Retinal pigment epithelial cell (primary cell): ENCODE data around the gene ME1.
"Not testable (repeated sequence)": the region's sequence is repeated elsewhere in the genome, so short reads cannot be mapped to it uniquely, and the experiment has no call there.

Experiments used
- DNase-seq: peaks from one replicate; pipeline ENCODE4 v3.0.0-alpha.2; 2010; ENCODE audit warnings: low read depth
- H3K4me3 ChIP-seq: 2 replicates; pipeline ENCODE4 v1.5.1; 2011; ENCODE audit warnings: mild to moderate bottlenecking, low read length, control low read depth, moderate library complexity
- CTCF ChIP-seq: conservative IDR thresholded peaks from 2 replicates; pipeline ENCODE4 v1.5.1; 2011; ENCODE audit warnings: low read depth, low read length, control low read depth, inconsistent platforms

The ME1 gene

GRCh38 chr6:83378621-83379388, 52.0 kb downstream of the ME1 start:
- no peak overlapping the region for H3K4me3 ChIP-seq
- TF ChIP-seq CTCF: no peak
- no peak for DNase-seq

DNA sequence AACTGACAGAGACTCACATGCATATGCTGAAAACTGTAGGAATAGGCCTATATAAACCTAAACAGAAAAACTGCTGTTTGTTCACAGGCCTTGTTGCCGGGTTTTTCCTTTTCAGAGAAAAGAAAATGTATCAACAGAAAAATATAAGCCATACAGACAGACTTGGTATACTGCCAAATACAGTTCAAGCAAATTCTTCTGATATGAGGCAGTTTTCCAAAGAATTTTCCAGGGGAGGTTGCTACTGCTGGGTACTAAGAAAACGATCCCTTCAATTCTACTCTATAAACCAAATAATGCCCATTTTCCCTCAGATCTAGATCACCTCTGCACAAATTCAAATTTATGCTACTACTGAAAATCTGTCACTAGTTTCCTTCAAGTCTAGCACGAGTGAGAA, 59.4 kb downstream of the ME1 start:
- H3K4me3 ChIP-seq: no peak overlapping the region
- TF ChIP-seq CTCF: no peak
- DNase-seq: peak; percentile 66

DNA sequence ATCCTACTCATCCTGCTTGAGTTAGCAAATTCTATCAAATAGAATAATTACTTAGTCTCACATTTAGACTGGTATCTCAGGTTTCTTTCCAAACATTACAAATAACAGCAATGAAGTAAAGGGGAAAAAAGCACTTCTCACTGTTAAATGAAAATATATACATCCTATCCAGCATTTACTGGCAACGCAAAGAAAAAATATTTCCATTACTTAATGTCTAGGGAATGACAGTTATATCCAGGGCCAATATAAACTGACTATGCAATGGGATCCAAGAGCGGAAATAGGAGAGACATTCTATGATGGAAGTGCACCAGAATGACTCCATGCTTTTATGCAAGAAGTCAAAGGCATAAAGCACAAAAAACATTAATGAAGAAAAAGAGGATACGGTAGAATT, 60.3 kb downstream of the ME1 start:
- no peak for TF ChIP-seq CTCF
- no peak for DNase-seq
- no peak overlapping the region for H3K4me3 ChIP-seq

DNA sequence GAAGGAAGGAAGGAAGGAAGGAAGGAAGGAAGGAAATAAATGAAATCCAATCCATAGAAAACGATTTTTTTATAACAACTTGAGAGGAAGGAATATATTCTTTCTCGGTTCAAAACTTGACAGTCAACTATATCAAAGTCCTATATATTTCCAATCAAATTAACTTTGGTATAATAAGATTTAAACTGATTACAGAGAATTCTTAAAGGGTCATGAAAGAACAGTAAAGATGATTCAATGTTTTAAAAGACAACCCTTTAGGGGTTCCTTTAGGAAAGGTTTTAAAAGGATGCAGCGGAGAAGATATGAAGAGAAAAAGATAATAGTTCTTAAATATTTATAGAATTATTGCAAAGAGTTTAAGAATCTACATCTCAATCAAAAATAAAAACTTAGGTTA, 61.2 kb downstream of the ME1 start:
- no peak for DNase-seq
- TF ChIP-seq CTCF: no peak
- no peak overlapping the region for H3K4me3 ChIP-seq

GRCh38 chr6:83368577-83368976, 62.3 kb downstream of the ME1 start:
- no peak for DNase-seq
- no peak for TF ChIP-seq CTCF
- H3K4me3 ChIP-seq: no peak overlapping the region

DNA sequence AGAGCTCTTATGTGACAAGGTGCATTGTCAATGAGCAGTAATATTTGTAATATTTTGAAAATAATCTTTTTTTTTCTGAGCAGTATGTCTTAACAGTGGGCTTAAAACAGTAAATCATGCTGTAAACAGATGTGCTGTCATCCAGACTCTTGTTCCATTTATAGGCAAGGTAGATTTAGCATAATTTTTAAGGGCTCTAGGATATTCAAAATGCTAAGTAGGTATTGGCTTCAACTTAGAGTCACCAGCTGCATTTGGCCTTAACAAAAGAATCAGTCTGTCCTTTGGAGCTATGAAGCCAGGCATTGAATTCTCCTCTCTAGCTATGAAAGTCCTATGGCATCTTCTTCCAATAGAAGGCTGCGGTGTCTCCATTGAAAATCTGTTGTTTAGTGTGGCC, 63.7 kb downstream of the ME1 start:
- DNase-seq: no peak
- TF ChIP-seq CTCF: no peak
- H3K4me3 ChIP-seq: no peak overlapping the region

- H3K4me3 ChIP-seq: no peak overlapping the region
- no peak for TF ChIP-seq CTCF
- DNase-seq: no peak
Measured at GRCh38 chr6:83365931-83366330, 64.9 kb downstream of the ME1 start.

DNA sequence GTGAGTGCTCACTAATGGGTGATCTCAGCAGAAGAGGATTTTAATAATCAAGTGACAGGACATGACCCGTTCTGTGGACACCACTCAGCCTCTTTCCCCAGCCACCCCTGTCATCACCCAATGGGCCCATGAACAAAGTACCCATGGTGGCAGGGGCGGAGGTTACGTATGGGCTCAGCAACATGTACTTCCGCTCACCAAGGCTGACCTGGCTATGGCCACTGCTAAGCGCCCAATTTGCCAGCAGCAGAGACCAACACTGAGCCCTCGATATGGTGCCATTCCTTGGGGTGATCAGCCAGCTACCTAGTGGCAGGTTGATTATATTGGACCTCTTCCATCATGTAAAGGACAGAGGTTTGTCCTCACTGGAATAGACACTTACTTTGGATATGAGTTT, 68.5 kb downstream of the ME1 start:
- H3K4me3 ChIP-seq, DNase-seq: not testable (repeated sequence)
